HUES64 (cell line): ENCODE results near the gene ESD.

ENCODE experiments used
- H3K27ac ChIP-seq: 2 replicates; pipeline ENCODE4 v1.7.0; 2013; ENCODE audit warnings: low read depth, low read length, inconsistent platforms
- H3K27me3 ChIP-seq: 2 replicates; pipeline ENCODE4 v1.6.1; 2013; ENCODE audit warnings: mild to moderate bottlenecking, low read length; ENCODE audit not compliant: insufficient read depth
- H3K36me3 ChIP-seq: 2 replicates; pipeline ENCODE4 v1.6.1; 2013; ENCODE audit warnings: mild to moderate bottlenecking, low read length; ENCODE audit not compliant: insufficient read depth
- H3K4me1 ChIP-seq: 2 replicates; pipeline ENCODE4 v1.6.1; 2013; ENCODE audit warnings: mild to moderate bottlenecking, low read length, moderate library complexity; ENCODE audit not compliant: insufficient read depth
- H3K4me3 ChIP-seq: 2 replicates; pipeline ENCODE4 v1.5.1; 2013; ENCODE audit warnings: mild to moderate bottlenecking, low read length, moderate library complexity
- H3K9ac ChIP-seq: 2 replicates; pipeline ENCODE4 v1.6.1; 2013; ENCODE audit warnings: mild to moderate bottlenecking, low read depth, low read length
- H3K9me3 ChIP-seq: 2 replicates; pipeline ENCODE4 v1.6.1; 2013; ENCODE audit warnings: low read depth, low read length; ENCODE audit not compliant: insufficient read depth
- WGBS: fragments of 150-250, 120-280 bp; methylation state at CpG from one replicate; pipeline ENCODE4 v1.1.7; 2013; ENCODE audit warnings: missing lambda C conversion rate; 5-methylcytosine and 5-hydroxymethylcytosine counted together

The ESD gene

GRCh38 chr13:46745706-46746105, 51.3 kb downstream of the ESD start:
- no peak overlapping the region for H3K4me3 ChIP-seq
- no peaks in the 10 kb centered on the region for H3K4me1 ChIP-seq
- peaks cover 8% of the 10 kb centered on the region for H3K36me3 ChIP-seq
- H3K9me3 ChIP-seq, result no peaks in the 10 kb centered on the region
- no peak overlapping the region for H3K9ac ChIP-seq
- H3K27me3 ChIP-seq, result no peaks in the 10 kb centered on the region
- no peak overlapping the region for H3K27ac ChIP-seq
- 80% methylated on average over 2 of the region's 4 CpGs for WGBS

DNA sequence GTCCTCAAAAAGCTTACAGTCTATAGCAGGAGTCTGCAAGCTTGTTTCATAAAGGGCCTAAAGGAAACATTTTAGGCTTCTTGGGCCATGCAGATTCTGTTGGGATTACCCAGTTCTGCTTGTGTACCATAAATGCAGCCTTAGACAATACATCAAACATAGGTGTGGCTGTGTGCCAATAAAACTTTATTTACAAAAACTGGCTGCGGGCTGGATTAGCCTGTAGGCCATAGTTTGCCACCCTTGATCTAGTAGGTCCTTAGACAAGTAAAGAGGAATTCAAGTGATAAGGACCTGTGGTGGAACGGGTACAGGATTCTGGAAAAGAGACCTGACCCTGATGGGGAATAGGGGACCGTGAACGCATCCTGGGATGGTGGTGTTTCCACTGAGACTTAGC, 51.9 kb downstream of the ESD start:
- H3K27me3 ChIP-seq, result no peaks in the 10 kb centered on the region
- H3K36me3 ChIP-seq, result peaks cover 3% of the 10 kb centered on the region; the same call in 1 of the 2 replicates
- no peak overlapping the region for H3K4me3 ChIP-seq
- no peak overlapping the region for H3K9ac ChIP-seq
- 92% methylated on average over 4 of the region's 4 CpGs for WGBS
- no peak overlapping the region for H3K27ac ChIP-seq
- H3K4me1 ChIP-seq, result no peaks in the 10 kb centered on the region
- no peaks in the 10 kb centered on the region for H3K9me3 ChIP-seq

DNA sequence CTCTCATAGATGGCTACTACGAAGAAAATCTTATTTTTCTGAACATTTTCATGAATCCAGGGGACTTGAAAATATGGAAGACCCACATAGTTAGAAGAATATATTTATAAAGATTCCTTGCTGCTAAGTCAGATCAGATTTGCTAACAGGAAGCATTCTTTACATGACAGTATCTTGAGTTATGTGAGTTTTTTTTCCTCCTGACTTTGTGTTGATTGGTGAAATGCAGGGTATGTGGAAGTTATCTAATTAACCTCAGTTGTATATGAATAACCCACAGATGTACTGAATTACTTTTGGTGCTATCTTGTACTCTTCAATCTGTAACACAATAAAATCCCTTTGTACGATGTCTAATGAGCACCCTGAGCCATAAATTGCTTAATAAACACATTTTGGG, 53.8 kb downstream of the ESD start:
- H3K27ac ChIP-seq, result no peak overlapping the region
- H3K27me3 ChIP-seq, result no peaks in the 10 kb centered on the region
- no peak overlapping the region for H3K9ac ChIP-seq
- H3K36me3 ChIP-seq, result peaks cover 3% of the 10 kb centered on the region; the same call in 1 of the 2 replicates
- no peak overlapping the region for H3K4me3 ChIP-seq
- H3K4me1 ChIP-seq, result no peaks in the 10 kb centered on the region
- H3K9me3 ChIP-seq, result no peaks in the 10 kb centered on the region
- 100% methylated on average over 2 of the region's 2 CpGs for WGBS

DNA sequence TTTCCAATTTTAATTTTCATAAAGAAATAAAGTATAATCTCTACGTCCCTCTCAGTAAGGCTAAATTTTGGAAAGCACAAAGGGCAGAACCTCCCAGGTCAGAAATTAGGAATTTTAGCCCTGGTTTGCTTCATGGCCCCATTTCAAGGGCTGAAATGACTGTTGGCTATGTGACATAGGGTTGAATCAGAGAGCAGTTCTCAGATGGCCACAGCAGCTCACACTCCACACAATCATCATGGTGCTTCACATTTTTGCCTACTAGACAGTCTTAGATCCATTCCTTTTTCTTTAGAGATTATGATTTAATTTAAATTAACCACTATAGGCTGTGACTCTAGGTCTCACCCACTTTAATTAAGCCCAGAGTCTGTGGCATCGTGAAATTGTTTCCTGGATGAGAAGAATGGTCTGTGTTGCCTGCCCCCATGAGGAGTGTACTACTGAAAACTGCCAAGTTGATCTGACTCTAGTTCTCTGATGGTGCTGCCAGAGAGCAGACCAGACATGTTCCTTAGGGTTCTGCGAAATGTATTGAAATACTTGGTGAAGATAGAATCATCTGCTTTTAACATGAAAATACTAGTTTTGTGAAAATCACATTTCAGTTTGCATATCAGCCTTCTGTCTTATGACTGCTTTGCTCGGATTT, 57.4 kb downstream of the ESD start:
- Histone ChIP-seq H3K27me3 (no peaks in the 10 kb centered on the region), H3K4me3 (no peak overlapping the region), H3K4me1 (peaks cover 4% of the 10 kb centered on the region; the same call in 1 of the 2 replicates), H3K9me3 (no peaks in the 10 kb centered on the region), H3K9ac (no peak overlapping the region), H3K36me3 (peaks cover 17% of the 10 kb centered on the region), H3K27ac (no peak overlapping the region)
- 97% methylated on average over 4 of the region's 4 CpGs for WGBS

- Histone ChIP-seq H3K36me3 (peaks cover 20% of the 10 kb centered on the region), H3K9ac (no peak overlapping the region), H3K27ac (no peak overlapping the region), H3K27me3 (no peaks in the 10 kb centered on the region), H3K4me1 (peaks cover 4% of the 10 kb centered on the region; the same call in 1 of the 2 replicates), H3K9me3 (no peaks in the 10 kb centered on the region), H3K4me3 (no peak overlapping the region)
- no CpG with 5 or more reads among the region's 1 CpG for WGBS
These were observed 58.2 kb downstream of the ESD start for GRCh38 chr13:46738766-46739165.

DNA sequence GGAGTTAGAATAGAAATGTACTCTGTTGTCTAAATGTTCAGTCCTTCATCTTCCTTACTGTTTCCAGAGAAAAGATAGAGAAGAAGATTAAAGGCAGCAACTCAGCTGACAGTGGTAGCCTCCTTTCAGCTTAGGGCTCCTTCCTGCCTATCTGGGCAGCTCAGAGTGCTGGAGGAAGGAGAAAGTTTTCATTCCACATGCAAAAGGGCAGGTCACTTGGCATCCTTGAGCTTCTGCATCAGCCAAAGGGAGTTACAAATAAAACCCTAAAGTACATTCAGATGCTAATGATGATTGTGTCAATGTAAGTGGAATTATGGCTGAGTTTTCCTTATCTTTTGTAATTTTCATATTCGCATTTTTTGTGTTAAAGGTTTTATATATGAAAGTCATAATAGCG, 58.9 kb downstream of the ESD start:
- Histone ChIP-seq H3K9me3 (no peaks in the 10 kb centered on the region), H3K9ac (no peak overlapping the region), H3K36me3 (peaks cover 24% of the 10 kb centered on the region), H3K27ac (no peak overlapping the region), H3K4me3 (no peak overlapping the region), H3K27me3 (no peaks in the 10 kb centered on the region), H3K4me1 (peaks cover 4% of the 10 kb centered on the region; the same call in 1 of the 2 replicates)
- WGBS, result 100% methylated on average over 2 of the region's 2 CpGs

- Histone ChIP-seq H3K36me3 (peaks cover 31% of the 10 kb centered on the region), H3K27me3 (no peaks in the 10 kb centered on the region), H3K4me1 (peaks cover 4% of the 10 kb centered on the region; the same call in 1 of the 2 replicates), H3K9ac (no peak overlapping the region), H3K9me3 (no peaks in the 10 kb centered on the region), H3K27ac (no peak overlapping the region), H3K4me3 (no peak overlapping the region)
- 100% methylated on average over 2 of the region's 2 CpGs for WGBS
These were observed 60.2 kb downstream of the ESD start for GRCh38 chr13:46736541-46737310.

DNA sequence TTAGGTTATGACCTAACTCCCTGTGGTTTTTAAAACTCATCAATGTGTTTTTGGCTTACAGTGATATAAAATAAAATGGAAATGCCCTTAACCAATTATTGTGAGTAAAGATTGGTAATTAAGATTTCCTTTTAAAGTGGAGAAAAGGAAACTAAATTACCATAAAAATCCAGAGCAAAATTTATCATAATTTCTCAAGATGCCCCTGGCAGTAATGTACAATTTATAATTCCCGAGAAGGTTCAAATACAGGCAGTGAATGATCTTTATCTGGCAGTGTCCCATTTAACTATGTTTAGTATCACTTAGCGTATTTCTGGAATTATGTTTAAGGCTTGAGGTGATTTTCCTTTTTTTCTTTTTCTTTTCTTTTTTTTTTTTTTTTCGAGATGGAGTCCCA, 61.5 kb downstream of the ESD start:
- Histone ChIP-seq H3K4me1 (peaks cover 4% of the 10 kb centered on the region; the same call in 1 of the 2 replicates), H3K9ac (no peak overlapping the region), H3K4me3 (no peak overlapping the region), H3K9me3 (no peaks in the 10 kb centered on the region), H3K36me3 (peaks cover 35% of the 10 kb centered on the region), H3K27ac (no peak overlapping the region), H3K27me3 (no peaks in the 10 kb centered on the region)
- 93% methylated on average over 3 of the region's 3 CpGs for WGBS

DNA sequence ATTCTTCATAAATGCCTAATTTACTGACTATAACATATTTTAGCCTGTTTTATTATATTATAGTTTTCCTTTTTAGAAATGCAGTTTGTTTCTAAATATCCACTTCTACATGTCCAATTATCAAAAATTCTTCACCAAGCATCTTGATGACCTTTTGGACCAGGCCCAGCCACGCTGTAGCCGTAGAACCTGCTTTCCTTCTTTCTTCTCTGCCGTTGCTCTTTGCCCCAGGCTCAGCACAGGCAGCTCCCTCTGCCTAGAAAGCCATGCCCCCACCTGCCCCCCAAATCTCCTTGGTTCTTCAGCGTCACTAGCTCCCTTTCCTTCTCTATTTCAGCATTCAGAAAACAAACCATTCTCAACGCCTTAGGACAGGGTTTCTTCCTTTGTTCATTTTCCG, 65.4 kb downstream of the ESD start:
- no peak overlapping the region for H3K27ac ChIP-seq
- H3K36me3 ChIP-seq, result peaks cover 43% of the 10 kb centered on the region
- 94% methylated on average over 6 of the region's 6 CpGs for whole genome bisulfite sequencing
- H3K9me3 ChIP-seq, result no peaks in the 10 kb centered on the region
- H3K4me1 ChIP-seq, result no peaks in the 10 kb centered on the region
- no peak overlapping the region for H3K9ac ChIP-seq
- H3K27me3 ChIP-seq, result no peaks in the 10 kb centered on the region
- H3K4me3 ChIP-seq, result no peak overlapping the region

DNA sequence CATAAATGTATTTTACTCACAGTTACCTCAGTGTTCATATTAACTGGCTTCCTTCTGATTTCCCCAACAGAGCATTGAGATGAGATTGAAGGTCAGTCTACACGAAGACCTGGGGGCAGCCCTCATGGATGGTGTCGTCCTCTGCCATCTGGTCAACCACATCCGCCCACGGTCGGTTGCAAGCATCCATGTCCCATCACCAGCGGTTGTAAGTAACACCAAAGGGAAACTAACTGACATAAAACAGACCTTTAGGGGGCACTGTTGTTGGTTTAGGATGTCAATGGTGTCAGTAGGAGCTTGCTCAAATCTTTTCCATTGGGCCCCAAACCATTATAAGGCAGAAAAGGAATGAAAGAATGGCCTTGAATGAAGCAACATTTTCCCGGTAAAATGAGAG, 68.2 kb downstream of the ESD start:
- no peak overlapping the region for H3K9ac ChIP-seq
- no peaks in the 10 kb centered on the region for H3K27me3 ChIP-seq
- H3K4me3 ChIP-seq, result no peak overlapping the region
- H3K36me3 ChIP-seq, result peaks cover 52% of the 10 kb centered on the region
- H3K4me1 ChIP-seq, result no peaks in the 10 kb centered on the region
- WGBS, result 98% methylated on average over 6 of the region's 7 CpGs
- no peaks in the 10 kb centered on the region; the same call in 1 of the 2 replicates for H3K9me3 ChIP-seq
- no peak overlapping the region for H3K27ac ChIP-seq

- peaks cover 43% of the 10 kb centered on the region for H3K36me3 ChIP-seq
- H3K4me3 ChIP-seq, result no peak overlapping the region
- no peak overlapping the region for H3K9ac ChIP-seq
- no peaks in the 10 kb centered on the region for H3K4me1 ChIP-seq
- no peaks in the 10 kb centered on the region for H3K27me3 ChIP-seq
- H3K27ac ChIP-seq, result no peak overlapping the region
- 92% methylated on average over 5 of the region's 5 CpGs for WGBS
- H3K9me3 ChIP-seq, result no peaks in the 10 kb centered on the region; the same call in 1 of the 2 replicates
These were observed 70.6 kb downstream of the ESD start for GRCh38 chr13:46726347-46726746.
